Peyer's patch (tissue), 4 donors: ENCODE data around the gene ENOX2.

Experiments used
- CTCF ChIP-seq, 6 experiments: fragments of 450-650 bp in 4 of 6; fragments of 200-600 bp in 2 of 6; sonication (generic) in 1 of 6; IDR thresholded peaks; one replicate each; pipeline ENCODE4 v1.5.1; 2017 to 2019; ENCODE audit warnings: antibody characterized with exemption in 6 of 6, mild to moderate bottlenecking in 3 of 6, moderate library complexity in 1 of 6
- POLR2A ChIP-seq, 2 donors: fragments of 450-650 bp; IDR thresholded peaks; one replicate each; pipeline ENCODE4 v1.5.1; 2017; ENCODE audit warnings: antibody characterized with exemption in 2 of 2, mild to moderate bottlenecking in 2 of 2, moderate library complexity in 2 of 2

- TF ChIP-seq CTCF (IDR thresholded peaks at IDR 0.05) (no peak), POLR2A (IDR thresholded peaks at IDR 0.05) (no peak)
Measured at GRCh38 chrX:130893356-130894085, 9.5 kb downstream of the ENOX2 start.
